ENCODE measurements around the gene CAPN11.

- no peak for TF ChIP-seq CTCF (conservative IDR thresholded peaks at IDR 0.05; ENCODE audit: low read depth in 2 of 2)
- no peak for TF ChIP-seq EZH2 (IDR thresholded peaks at IDR 0.05; ENCODE audit: low read depth, unreplicated experiment)
- TF ChIP-seq JUNB (IDR thresholded peaks at IDR 0.05; ENCODE audit: unreplicated experiment) = no peak
- no peak for TF ChIP-seq EZH2phosphoT487 (IDR thresholded peaks at IDR 0.05; ENCODE audit: unreplicated experiment)
- TF ChIP-seq CREB1 (CRISPR knock-in tag; IDR thresholded peaks at IDR 0.05; ENCODE audit: low read depth) = no peak
- TF ChIP-seq POLR2AphosphoS5 (IDR thresholded peaks at IDR 0.05; ENCODE audit: low read depth) = no peak
Measured at GRCh38 chr6:44169154-44169553, 10.5 kb downstream of the CAPN11 start.

Measured in GM23338 (cell line).